SK-N-SH (cell line): ENCODE data around the gene KREMEN2. TPM values are rescaled to one million over a fixed set of nuclear protein-coding genes. Genes with fewer than 3 reads are reported as not detected.

ENCODE experiments used
- CTCF ChIA-PET: fragments of 300-600, 350-600 bp; formaldehyde crosslinking; extraction: SDS; loops from one replicate; lab custom pipeline; 2021; lab: Yijun Ruan, JAX
- POLR2A ChIA-PET: fragments of 350-600 bp; sonication (Branson Sonifier 250); formaldehyde crosslinking; extraction: SDS; loops from one replicate; lab custom pipeline; 2020; ENCODE audit warnings: antibody characterized with exemption, inconsistent platforms; lab: Yijun Ruan, JAX
- DNase-seq: peaks from one replicate; pipeline ENCODE4 v3.0.0; 2012
- H2AFZ ChIP-seq: fragments of 200-600 bp; sonication (generic); 2 replicates; pipeline ENCODE4 v1.8.1; 2016; ENCODE audit warnings: antibody characterized with exemption, mild to moderate bottlenecking, low read depth
- H3F3A ChIP-seq: fragments of 200-600 bp; sonication (generic); replicated peaks from 2 replicates; pipeline ENCODE3; 2016; ENCODE audit warnings: antibody characterized with exemption, mild to moderate bottlenecking; ENCODE audit not compliant: insufficient read depth
- H3K27ac ChIP-seq, 2 experiments: fragments of 200-500 bp in 1 of 2; fragments of 200-600 bp in 1 of 2; sonication (Bioruptor generic) in 1 of 2; sonication (generic), shearing (Covaris generic) in 1 of 2; 2 replicates each; pipeline versions ENCODE4 v1.5.1 to v1.6.1; 2014 to 2016; ENCODE audit warnings: low read depth in 2 of 2, inconsistent platforms in 1 of 2, low read length in 1 of 2, mild to moderate bottlenecking in 1 of 2, mixed read lengths in 1 of 2
- H3K27me3 ChIP-seq: fragments of 200-600 bp; sonication (generic), shearing (Covaris generic); 2 replicates; pipeline ENCODE4 v1.6.1; 2016; ENCODE audit warnings: mixed run types; ENCODE audit not compliant: insufficient read depth
- H3K36me3 ChIP-seq, 2 experiments: fragments of 200-500 bp in 1 of 2; fragments of 200-600 bp in 1 of 2; sonication (Bioruptor generic) in 1 of 2; sonication (generic) in 1 of 2; replicated peaks in 1 of 2; 2 replicates each; pipeline versions ENCODE3 to v1.5.1; 2014 to 2016; ENCODE audit warnings: low read length in 1 of 2, mild to moderate bottlenecking in 1 of 2; ENCODE audit not compliant: insufficient read depth in 2 of 2, control insufficient read depth in 1 of 2
- H3K4me1 ChIP-seq, 2 experiments: fragments of 200-500 bp in 1 of 2; fragments of 200-600 bp in 1 of 2; sonication (Bioruptor generic) in 1 of 2; sonication (generic), shearing (Covaris generic) in 1 of 2; 2 replicates each; pipeline versions ENCODE4 v1.5.1 to v1.6.1; 2014 to 2016; ENCODE audit warnings: low read depth in 1 of 2, low read length in 1 of 2, mixed run types in 1 of 2; ENCODE audit not compliant: insufficient read depth in 2 of 2, control insufficient read depth in 1 of 2
- H3K4me2 ChIP-seq: fragments of 200-600 bp; sonication (generic), shearing (Covaris generic); 2 replicates; pipeline ENCODE4 v1.6.1; 2017; ENCODE audit warnings: mixed run types
- H3K4me3 ChIP-seq, 2 experiments: fragments of 200-500 bp in 1 of 2; fragments of 200-600 bp in 1 of 2; sonication (Bioruptor generic) in 1 of 2; sonication (generic), shearing (Covaris generic) in 1 of 2; 2 replicates each; pipeline versions ENCODE4 v1.5.1 to v1.8.1; 2014 to 2016; ENCODE audit warnings: low read depth in 2 of 2, inconsistent platforms in 1 of 2, low read length in 1 of 2, mild to moderate bottlenecking in 1 of 2, mixed read lengths in 1 of 2, moderate library complexity in 1 of 2
- H3K79me2 ChIP-seq: fragments of 200-600 bp; sonication (generic); 2 replicates; pipeline ENCODE4 v1.8.1; 2017; ENCODE audit warnings: mild to moderate bottlenecking; ENCODE audit not compliant: insufficient read depth
- H3K9ac ChIP-seq: fragments of 200-600 bp; sonication (generic); 2 replicates; pipeline ENCODE4 v1.6.1; 2017; ENCODE audit warnings: mixed run types
- H3K9me2 ChIP-seq: fragments of 200-600 bp; sonication (generic); 2 replicates; pipeline ENCODE4 v1.6.1; 2017; ENCODE audit warnings: mixed run types
- H3K9me3 ChIP-seq: fragments of 200-600 bp; sonication (generic); 2 replicates; pipeline ENCODE4 v1.6.1; 2017; ENCODE audit warnings: mixed run types, mild to moderate bottlenecking, moderate library complexity
- H4K20me1 ChIP-seq: fragments of 200-600 bp; sonication (generic); 2 replicates; pipeline ENCODE4 v1.6.1; 2017; ENCODE audit warnings: mild to moderate bottlenecking, mixed run types; ENCODE audit not compliant: insufficient read depth
- EP300 ChIP-seq, 2 experiments: IDR thresholded peaks; 2 replicates each; pipeline versions ENCODE4 v1.4.0 to v1.6.1; 2012; ENCODE audit warnings: borderline replicate concordance in 1 of 2, low read depth in 1 of 2, low read length in 1 of 2
- GABPA ChIP-seq: IDR thresholded peaks from 2 replicates; pipeline ENCODE4 v1.4.0; 2012; ENCODE audit warnings: low read depth, mild to moderate bottlenecking
- GATA2 ChIP-seq: sonication (generic); formaldehyde crosslinking; IDR thresholded peaks from 2 replicates; pipeline ENCODE4 v1.5.0; 2020; ENCODE audit warnings: mild to moderate bottlenecking, missing genetic modification reagents
- JUND ChIP-seq: IDR thresholded peaks from 2 replicates; pipeline ENCODE4 v1.4.0; 2012
- MEF2A ChIP-seq: IDR thresholded peaks from 2 replicates; pipeline ENCODE4 v1.4.0; 2012; ENCODE audit warnings: low read depth, borderline replicate concordance
- POLR2AphosphoS5 ChIP-seq: IDR thresholded peaks from 2 replicates; pipeline ENCODE4 v1.6.1; 2012; ENCODE audit warnings: low read depth, low read length
- RCOR1 ChIP-seq: fragments of 150-350 bp; IDR thresholded peaks from 2 replicates; pipeline ENCODE4 v1.6.1; 2017; ENCODE audit warnings: antibody characterized with exemption, low read length
- RFX5 ChIP-seq: IDR thresholded peaks from 2 replicates; pipeline ENCODE4 v1.6.1; 2012; ENCODE audit warnings: mild to moderate bottlenecking, improper control_type of control experiment, low read length
- SMC3 ChIP-seq: IDR thresholded peaks from 2 replicates; pipeline ENCODE4 v1.6.1; 2012; ENCODE audit warnings: low read depth, low read length, improper control_type of control experiment
- YY1 ChIP-seq: IDR thresholded peaks from 2 replicates; pipeline ENCODE4 v1.4.0; 2012; ENCODE audit warnings: low read depth, mild to moderate bottlenecking
- WGBS: methylation state at CpG from one replicate; pipeline ENCODE4 v1.1.6; 2017; ENCODE audit warnings: low lambda C conversion rate; 5-methylcytosine and 5-hydroxymethylcytosine counted together
- polyA plus RNA-seq, 3 experiments: library from polyadenylated mRNA; depleted of rRNA; stranded (reverse); fragments of >200 nt; gene quantifications; 2 replicates each; pipeline ENCODE4 v1.2.3, GENCODE V29; 2012
- TF ChIP-seq, protein P1 (sequence below): IDR thresholded peaks from 2 replicates; pipeline ENCODE4 v1.4.0; 2012; ENCODE audit warnings: low read depth, borderline replicate concordance
- TF ChIP-seq, protein P2 (sequence below): fragments of 150-350 bp; IDR thresholded peaks from 2 replicates; pipeline ENCODE4 v1.6.1; 2016; ENCODE audit warnings: mild to moderate bottlenecking, low read depth, low read length
- TF ChIP-seq, protein P3 (sequence below): IDR thresholded peaks from 2 replicates; pipeline ENCODE4 v1.4.0; 2012; ENCODE audit warnings: low read depth, borderline replicate concordance
- TF ChIP-seq, protein P4 (sequence below): IDR thresholded peaks from 2 replicates; pipeline ENCODE4 v1.6.1; 2012; ENCODE audit warnings: mild to moderate bottlenecking, low read depth, low read length, moderate library complexity

Gene KREMEN2
- polyA plus RNA-seq, 1 of the 3 experiments (the other 2 are of a cell fraction) = 0.77 TPM

DNA sequence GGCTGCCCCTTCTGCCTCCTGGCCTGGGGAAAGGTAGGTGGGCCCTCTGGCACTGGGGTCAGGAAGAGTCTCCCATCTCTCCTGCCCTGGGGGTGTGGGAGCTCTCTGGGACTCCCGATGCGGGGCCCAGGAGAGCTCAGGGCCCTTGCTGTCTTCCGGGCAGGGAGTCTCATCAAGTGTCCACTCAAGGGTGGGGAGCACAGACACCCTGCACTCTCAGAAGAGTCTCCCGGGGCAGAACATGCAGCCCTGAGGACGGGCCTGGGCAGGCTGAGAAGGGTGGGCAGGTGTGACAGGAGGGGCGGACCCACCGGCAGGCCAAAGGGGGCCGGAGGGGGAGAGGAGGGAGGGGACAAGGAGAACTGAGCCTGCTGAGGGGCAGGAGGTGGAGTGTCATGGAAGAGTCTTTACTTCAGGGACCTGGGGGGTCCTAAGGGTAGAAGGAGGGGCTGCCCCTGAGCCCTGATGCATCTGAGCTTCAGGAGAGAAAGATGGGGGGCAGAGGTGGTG lies 24.6 kb downstream of the KREMEN2 start:
- H3K4me1 ChIP-seq = peaks cover 0 to 14% of the 10 kb centered on the region in 2 experiments; a peak in 1 of 4 replicates
- H3F3A ChIP-seq = no peaks in the 10 kb centered on the region
- no peaks in the 10 kb centered on the region for H3K79me2 ChIP-seq
- H2AFZ ChIP-seq = no peak overlapping the region
- TF ChIP-seq POLR2AphosphoS5 = no peak
- no peak for TF ChIP-seq JUND
- no peak for TF ChIP-seq MEF2A
- TF ChIP-seq SMC3 = no peak
- TF ChIP-seq, protein P1, sequence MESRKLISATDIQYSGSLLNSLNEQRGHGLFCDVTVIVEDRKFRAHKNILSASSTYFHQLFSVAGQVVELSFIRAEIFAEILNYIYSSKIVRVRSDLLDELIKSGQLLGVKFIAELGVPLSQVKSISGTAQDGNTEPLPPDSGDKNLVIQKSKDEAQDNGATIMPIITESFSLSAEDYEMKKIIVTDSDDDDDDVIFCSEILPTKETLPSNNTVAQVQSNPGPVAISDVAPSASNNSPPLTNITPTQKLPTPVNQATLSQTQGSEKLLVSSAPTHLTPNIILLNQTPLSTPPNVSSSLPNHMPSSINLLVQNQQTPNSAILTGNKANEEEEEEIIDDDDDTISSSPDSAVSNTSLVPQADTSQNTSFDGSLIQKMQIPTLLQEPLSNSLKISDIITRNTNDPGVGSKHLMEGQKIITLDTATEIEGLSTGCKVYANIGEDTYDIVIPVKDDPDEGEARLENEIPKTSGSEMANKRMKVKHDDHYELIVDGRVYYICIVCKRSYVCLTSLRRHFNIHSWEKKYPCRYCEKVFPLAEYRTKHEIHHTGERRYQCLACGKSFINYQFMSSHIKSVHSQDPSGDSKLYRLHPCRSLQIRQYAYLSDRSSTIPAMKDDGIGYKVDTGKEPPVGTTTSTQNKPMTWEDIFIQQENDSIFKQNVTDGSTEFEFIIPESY = no peak
- TF ChIP-seq EP300 (IDR thresholded peaks at IDR 0.05; ENCODE audit: borderline replicate concordance in 1 of 2, low read depth in 1 of 2, low read length in 1 of 2) = no peak
- TF ChIP-seq, protein P2, sequence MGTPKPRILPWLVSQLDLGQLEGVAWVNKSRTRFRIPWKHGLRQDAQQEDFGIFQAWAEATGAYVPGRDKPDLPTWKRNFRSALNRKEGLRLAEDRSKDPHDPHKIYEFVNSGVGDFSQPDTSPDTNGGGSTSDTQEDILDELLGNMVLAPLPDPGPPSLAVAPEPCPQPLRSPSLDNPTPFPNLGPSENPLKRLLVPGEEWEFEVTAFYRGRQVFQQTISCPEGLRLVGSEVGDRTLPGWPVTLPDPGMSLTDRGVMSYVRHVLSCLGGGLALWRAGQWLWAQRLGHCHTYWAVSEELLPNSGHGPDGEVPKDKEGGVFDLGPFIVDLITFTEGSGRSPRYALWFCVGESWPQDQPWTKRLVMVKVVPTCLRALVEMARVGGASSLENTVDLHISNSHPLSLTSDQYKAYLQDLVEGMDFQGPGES = no peak
- no peak for TF ChIP-seq GABPA
- TF ChIP-seq, protein P3, sequence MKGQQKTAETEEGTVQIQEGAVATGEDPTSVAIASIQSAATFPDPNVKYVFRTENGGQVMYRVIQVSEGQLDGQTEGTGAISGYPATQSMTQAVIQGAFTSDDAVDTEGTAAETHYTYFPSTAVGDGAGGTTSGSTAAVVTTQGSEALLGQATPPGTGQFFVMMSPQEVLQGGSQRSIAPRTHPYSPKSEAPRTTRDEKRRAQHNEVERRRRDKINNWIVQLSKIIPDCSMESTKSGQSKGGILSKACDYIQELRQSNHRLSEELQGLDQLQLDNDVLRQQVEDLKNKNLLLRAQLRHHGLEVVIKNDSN = no peak
- no peak for TF ChIP-seq RFX5
- TF ChIP-seq GATA2 (CRISPR knock-in tag) = no peak
- no peak for TF ChIP-seq YY1
- TF ChIP-seq, protein P4, sequence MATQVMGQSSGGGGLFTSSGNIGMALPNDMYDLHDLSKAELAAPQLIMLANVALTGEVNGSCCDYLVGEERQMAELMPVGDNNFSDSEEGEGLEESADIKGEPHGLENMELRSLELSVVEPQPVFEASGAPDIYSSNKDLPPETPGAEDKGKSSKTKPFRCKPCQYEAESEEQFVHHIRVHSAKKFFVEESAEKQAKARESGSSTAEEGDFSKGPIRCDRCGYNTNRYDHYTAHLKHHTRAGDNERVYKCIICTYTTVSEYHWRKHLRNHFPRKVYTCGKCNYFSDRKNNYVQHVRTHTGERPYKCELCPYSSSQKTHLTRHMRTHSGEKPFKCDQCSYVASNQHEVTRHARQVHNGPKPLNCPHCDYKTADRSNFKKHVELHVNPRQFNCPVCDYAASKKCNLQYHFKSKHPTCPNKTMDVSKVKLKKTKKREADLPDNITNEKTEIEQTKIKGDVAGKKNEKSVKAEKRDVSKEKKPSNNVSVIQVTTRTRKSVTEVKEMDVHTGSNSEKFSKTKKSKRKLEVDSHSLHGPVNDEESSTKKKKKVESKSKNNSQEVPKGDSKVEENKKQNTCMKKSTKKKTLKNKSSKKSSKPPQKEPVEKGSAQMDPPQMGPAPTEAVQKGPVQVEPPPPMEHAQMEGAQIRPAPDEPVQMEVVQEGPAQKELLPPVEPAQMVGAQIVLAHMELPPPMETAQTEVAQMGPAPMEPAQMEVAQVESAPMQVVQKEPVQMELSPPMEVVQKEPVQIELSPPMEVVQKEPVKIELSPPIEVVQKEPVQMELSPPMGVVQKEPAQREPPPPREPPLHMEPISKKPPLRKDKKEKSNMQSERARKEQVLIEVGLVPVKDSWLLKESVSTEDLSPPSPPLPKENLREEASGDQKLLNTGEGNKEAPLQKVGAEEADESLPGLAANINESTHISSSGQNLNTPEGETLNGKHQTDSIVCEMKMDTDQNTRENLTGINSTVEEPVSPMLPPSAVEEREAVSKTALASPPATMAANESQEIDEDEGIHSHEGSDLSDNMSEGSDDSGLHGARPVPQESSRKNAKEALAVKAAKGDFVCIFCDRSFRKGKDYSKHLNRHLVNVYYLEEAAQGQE = no peak
- TF ChIP-seq RCOR1 = no peak
- H3K9me2 ChIP-seq = no peaks in the 10 kb centered on the region
- WGBS = 85% methylated on average over 5 of the region's 8 CpGs
- no peak overlapping the region for H3K4me2 ChIP-seq
- ChIA-PET CTCF (interaction anchor here (1.3 to 2.8 kb wide), 3 partner anchors 25 to 39 kb away, joined by 4 to 8 read pairs (median 4); partner anchors contain the start of gene KREMEN2), POLR2A (no interaction called here)
- H4K20me1 ChIP-seq = no peaks in the 10 kb centered on the region
- H3K4me3 ChIP-seq = no peak overlapping the region
- no peak overlapping the region for H3K9ac ChIP-seq
- no peaks in the 10 kb centered on the region for H3K36me3 ChIP-seq
- no peak for DNase-seq
- no peaks in the 10 kb centered on the region for H3K27me3 ChIP-seq
- H3K27ac ChIP-seq = no peak overlapping the region
- no peaks in the 10 kb centered on the region for H3K9me3 ChIP-seq
